Tibial nerve (tissue), 4 donors: ENCODE data around the gene MYOZ3. TPM values are rescaled to one million over a fixed set of nuclear protein-coding genes. Genes with fewer than 3 reads are reported as not detected.

Experiments
- DNase-seq, 2 donors: peaks; one replicate each; pipeline ENCODE4 v3.0.0-alpha.2; 2019; ENCODE audit warnings: low spot score in 2 of 2
- H3K27ac ChIP-seq, 4 donors: fragments of 200-600 bp; sonication (generic) in 3 of 4; one replicate each; pipeline ENCODE4 v1.5.1; 2017 to 2019; ENCODE audit warnings: mild to moderate bottlenecking in 1 of 4
- H3K27me3 ChIP-seq, 2 donors: fragments of 200-600 bp; sonication (generic) in 1 of 2; one replicate each; pipeline versions ENCODE4 v1.5.1 to v1.6.0; 2017 to 2019
- H3K36me3 ChIP-seq, 3 donors: fragments of 200-600 bp; sonication (generic); one replicate each; pipeline ENCODE4 v1.5.1; 2018 to 2019
- H3K4me1 ChIP-seq, 4 donors: fragments of 200-600 bp; sonication (generic) in 3 of 4; one replicate each; pipeline ENCODE4 v1.5.1; 2017 to 2019
- H3K4me3 ChIP-seq, 4 donors: fragments of 200-600 bp; sonication (generic) in 3 of 4; one replicate each; pipeline ENCODE4 v1.5.1; 2017 to 2019; ENCODE audit warnings: mild to moderate bottlenecking in 1 of 4, moderate library complexity in 1 of 4
- H3K9me3 ChIP-seq, 4 donors: fragments of 200-600 bp; sonication (generic) in 3 of 4; one replicate each; pipeline ENCODE4 v1.5.1; 2017 to 2019
- CTCF ChIP-seq, 5 experiments: fragments of 200-600 bp in 3 of 5; fragments of 450-650 bp in 2 of 5; sonication (generic) in 3 of 5; IDR thresholded peaks; one replicate each; pipeline ENCODE4 v1.5.1; 2016 to 2019; ENCODE audit warnings: antibody characterized with exemption in 5 of 5, mild to moderate bottlenecking in 3 of 5, moderate library complexity in 2 of 5
- EP300 ChIP-seq, 2 donors: sonication (generic); formaldehyde crosslinking; IDR thresholded peaks; one replicate each; pipeline ENCODE4 v1.6.1; 2017; ENCODE audit warnings: antibody characterized with exemption in 2 of 2, mild to moderate bottlenecking in 1 of 2
- POLR2A ChIP-seq, 2 donors: fragments of 450-650 bp; IDR thresholded peaks; one replicate each; pipeline ENCODE4 v1.6.1; 2017; ENCODE audit warnings: antibody characterized with exemption in 2 of 2, mild to moderate bottlenecking in 2 of 2, moderate library complexity in 2 of 2
- WGBS, 2 donors: methylation state at CpG; one replicate each; pipeline ENCODE4 v1.1.5; 2018; 5-methylcytosine and 5-hydroxymethylcytosine counted together
- total RNA-seq, 4 donors: library from RNA; depleted of rRNA; stranded (reverse); fragments of >200 nt; gene quantifications; one replicate each; pipeline ENCODE4 v1.1.0, GENCODE V29; 2016

Gene MYOZ3
- total RNA-seq, 4 donors from 2014 or later, result 0.30 to 9.0 (median 4.6) TPM

GRCh38 chr5:150631326-150631701, 29.7 kb upstream of the MYOZ3 start:
- Histone ChIP-seq H3K27ac (peak overlapping the region in 3 of 4 donors; percentile 65 to 98 (median 96)), H3K4me3 (no peak overlapping the region), H3K27me3 (no peaks in the 10 kb centered on the region), H3K4me1 (peaks cover 0 to 83% (median 48%) of the 10 kb centered on the region in 4 donors), H3K9me3 (no peaks in the 10 kb centered on the region), H3K36me3 (no peaks in the 10 kb centered on the region)
- no peak for DNase-seq
- 74 to 84% methylated on average over 6 of the region's 6 CpGs for WGBS, 2 donors
- TF ChIP-seq EP300 (IDR thresholded peaks at IDR 0.05) (no peak), POLR2A (IDR thresholded peaks at IDR 0.05) (no peak), CTCF (IDR thresholded peaks at IDR 0.05) (no peak)

DNA sequence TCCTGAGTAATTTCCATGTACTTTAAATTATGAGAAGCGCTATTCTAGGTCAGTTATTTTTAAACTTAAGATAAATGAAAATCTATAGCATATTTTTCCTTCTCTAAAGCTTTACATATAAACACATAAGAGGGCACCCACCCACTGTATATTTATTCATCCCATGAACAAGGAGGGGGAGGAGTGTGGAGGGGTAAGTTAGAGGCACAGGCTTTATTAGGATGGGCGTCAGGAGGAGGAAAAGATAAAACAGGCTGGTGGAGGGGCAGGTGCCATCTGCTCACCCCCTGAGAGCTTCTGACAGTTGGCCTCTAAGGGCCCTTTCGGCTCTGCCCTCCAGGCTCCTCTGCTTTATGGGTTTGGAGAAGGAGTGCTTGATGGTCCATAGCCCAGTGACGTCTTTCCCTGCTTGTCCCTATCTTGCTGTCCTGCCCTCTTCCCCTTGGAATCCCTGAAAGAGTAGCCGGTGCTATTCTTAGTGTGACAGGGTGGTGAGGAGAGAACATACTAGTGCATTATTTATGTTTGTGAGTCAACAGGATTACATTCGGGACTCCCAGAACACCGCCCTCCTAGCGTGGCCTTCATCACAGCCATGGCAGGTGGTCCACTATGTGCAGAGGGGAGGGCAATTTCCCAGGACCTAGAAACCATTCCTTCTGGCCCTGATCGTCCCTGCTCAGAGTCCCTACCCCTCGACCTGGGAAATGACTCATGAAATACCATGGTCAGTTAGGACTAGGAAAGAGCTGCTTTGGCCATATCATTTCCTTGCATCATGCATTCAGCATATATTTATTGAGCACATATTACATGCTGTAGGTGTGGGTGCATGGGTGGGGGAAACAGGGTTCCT, 28.5 kb upstream of the MYOZ3 start:
- no peak for DNase-seq
- WGBS, 2 donors, result 53 to 60% methylated on average over 10 of the region's 10 CpGs
- Histone ChIP-seq H3K36me3 (no peaks in the 10 kb centered on the region), H3K27ac (peak overlapping the region in 2 of 4 donors; percentile 68 to 96), H3K27me3 (no peaks in the 10 kb centered on the region), H3K4me3 (no peak overlapping the region), H3K4me1 (peaks cover 0 to 83% (median 46%) of the 10 kb centered on the region in 4 donors), H3K9me3 (no peaks in the 10 kb centered on the region)
- TF ChIP-seq EP300 (IDR thresholded peaks at IDR 0.05) (no peak), CTCF (IDR thresholded peaks at IDR 0.05) (no peak), POLR2A (IDR thresholded peaks at IDR 0.05) (no peak)

GRCh38 chr5:150633429-150633828, 27.6 kb upstream of the MYOZ3 start:
- peak overlapping the region in 1 of 4 donors; percentile 68 for H3K27ac ChIP-seq
- H3K4me1 ChIP-seq, result peaks cover 0 to 84% (median 48%) of the 10 kb centered on the region in 4 donors
- TF ChIP-seq EP300 (IDR thresholded peaks at IDR 0.05) (no peak), POLR2A (IDR thresholded peaks at IDR 0.05) (no peak), CTCF (IDR thresholded peaks at IDR 0.05) (no peak)
- no peaks in the 10 kb centered on the region for H3K36me3 ChIP-seq
- H3K9me3 ChIP-seq, result no peaks in the 10 kb centered on the region
- H3K27me3 ChIP-seq, result no peaks in the 10 kb centered on the region
- 52 to 71% methylated on average over 2 of the region's 2 CpGs for WGBS, 2 donors
- no peak for DNase-seq
- H3K4me3 ChIP-seq, result no peak overlapping the region

DNA sequence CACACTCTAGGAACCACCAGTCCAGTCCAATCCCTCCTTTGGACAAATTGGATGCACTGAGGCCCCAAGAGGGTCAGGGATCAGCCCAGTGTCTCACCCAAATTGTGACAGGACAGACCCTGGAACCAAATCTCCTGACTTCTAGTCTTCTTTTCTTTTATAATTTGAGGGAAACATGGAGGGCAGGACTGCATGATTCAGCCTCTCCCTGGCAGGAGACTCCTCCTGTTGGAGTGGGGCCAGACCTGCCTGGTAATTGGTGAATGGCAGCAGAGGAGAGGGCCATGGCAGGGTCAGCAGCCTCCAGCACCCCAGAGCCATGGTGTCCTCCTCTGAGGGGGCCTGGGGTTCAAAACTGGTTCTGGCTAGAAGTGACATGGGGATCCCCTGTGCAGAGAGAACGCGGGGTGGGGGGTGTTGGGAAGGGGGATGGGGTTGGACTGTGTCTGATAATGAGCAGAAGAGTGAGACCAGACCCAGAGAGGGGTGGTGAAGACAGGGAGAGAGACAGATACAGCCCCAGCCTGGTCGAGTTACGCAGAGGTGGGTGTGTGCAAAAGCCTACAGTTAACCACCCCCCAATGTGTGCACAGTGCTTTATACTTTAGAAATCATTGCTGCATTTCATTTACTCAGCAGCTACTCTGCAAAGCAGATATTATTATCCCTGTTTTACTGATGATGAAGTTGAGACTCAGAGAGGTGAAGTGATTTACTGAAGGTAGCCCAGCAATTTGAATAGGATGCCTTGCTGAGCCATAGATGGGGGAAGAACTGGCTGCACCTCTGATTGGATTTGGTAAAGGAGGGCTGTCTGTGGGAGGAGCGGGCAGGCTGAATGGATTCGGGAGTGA, 24.4 kb upstream of the MYOZ3 start:
- DNase-seq, result peak in 1 of 2 donors; percentile 54
- no peaks in the 10 kb centered on the region for H3K9me3 ChIP-seq
- H3K4me1 ChIP-seq, result peaks cover 0 to 84% (median 57%) of the 10 kb centered on the region in 4 donors
- H3K36me3 ChIP-seq, result no peaks in the 10 kb centered on the region
- WGBS, 2 donors, result 69 to 74% methylated on average over 6 of the region's 6 CpGs
- no peak overlapping the region for H3K4me3 ChIP-seq
- no peaks in the 10 kb centered on the region for H3K27me3 ChIP-seq
- peak overlapping the region; percentile 29 to 97 (median 77) for H3K27ac ChIP-seq
- TF ChIP-seq POLR2A (IDR thresholded peaks at IDR 0.05) (no peak), EP300 (IDR thresholded peaks at IDR 0.05) (no peak), CTCF (IDR thresholded peaks at IDR 0.05) (no peak)
